ENCODE measurements around the gene ZNF565.
"Not testable (repeated sequence)": the region's sequence is repeated elsewhere in the genome, so short reads cannot be mapped to it uniquely, and the experiment has no call there.

Gene ZNF565

DNA sequence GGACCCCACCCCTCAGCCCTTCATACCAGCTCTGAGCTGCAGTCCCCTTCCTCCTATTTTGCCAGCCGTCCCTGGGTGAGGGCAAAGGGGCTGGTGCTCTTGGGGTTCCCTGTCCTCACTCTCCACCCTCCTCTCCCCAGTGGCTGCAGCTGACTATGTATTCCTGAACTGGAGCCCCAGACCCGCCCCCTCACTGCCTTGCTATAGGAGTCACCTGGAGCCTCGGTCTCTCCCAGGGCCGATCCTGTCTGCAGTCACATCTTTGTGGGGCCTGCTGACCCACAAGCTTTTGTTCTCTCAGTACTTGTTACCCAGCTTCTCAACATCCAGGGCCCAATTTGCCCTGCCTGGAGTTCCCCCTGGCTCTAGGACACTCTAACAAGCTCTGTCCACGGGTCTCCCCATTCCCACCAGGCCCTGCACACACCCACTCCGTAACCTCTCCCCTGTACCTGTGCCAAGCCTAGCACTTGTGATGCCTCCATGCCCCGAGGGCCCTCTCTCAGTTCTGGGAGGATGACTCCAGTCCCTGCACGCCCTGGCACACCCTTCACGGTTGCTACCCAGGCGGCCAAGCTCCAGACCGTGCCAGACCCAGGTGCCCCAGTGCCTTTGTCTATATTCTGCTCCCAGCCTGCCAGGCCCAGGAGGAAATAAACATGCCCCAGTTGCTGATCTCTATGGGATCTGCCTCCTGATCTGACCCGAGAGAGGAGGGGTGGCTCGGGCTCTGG lies 64.6 kb downstream of the ZNF565 start:
- H3K27ac Mint-ChIP-seq: no peak overlapping the region
- H3K36me3 Mint-ChIP-seq (ENCODE audit: low read depth): peaks cover 72% of the 10 kb centered on the region
- no peak for DNase-seq

DNA sequence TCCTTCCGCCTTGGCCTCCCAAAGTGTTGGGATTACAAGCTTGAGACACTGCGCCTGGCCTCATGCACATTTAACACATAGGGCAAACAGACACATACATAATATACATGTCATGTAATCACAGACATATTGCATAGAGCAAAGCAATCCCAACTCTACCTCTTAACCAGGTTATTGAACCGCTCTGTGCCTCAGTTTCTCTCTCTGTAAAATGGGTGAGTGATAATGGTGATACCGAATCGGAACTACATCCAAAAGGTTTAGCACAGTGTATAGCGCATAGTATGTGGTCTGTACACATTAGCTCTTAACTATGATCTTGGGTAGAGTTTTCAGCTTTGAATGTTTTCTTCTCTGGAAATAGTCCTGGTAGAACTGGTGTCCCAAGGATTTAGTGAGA lies 69.8 kb downstream of the ZNF565 start:
- Mint-ChIP-seq H3K27me3 (no peaks in the 10 kb centered on the region), H3K27ac (no peak overlapping the region), H3K36me3 (ENCODE audit: low read depth) (peaks cover 83% of the 10 kb centered on the region), H3K4me1 (ENCODE audit: low read depth) (peaks cover 15% of the 10 kb centered on the region), H3K9me3 (no peaks in the 10 kb centered on the region), H3K4me3 (no peak overlapping the region)
- no peak for DNase-seq

More for the DNA sequence above, 64.6 kb downstream of the ZNF565 start:
- Mint-ChIP-seq H3K4me3 (no peak overlapping the region), H3K4me1 (ENCODE audit: low read depth) (peaks cover 3% of the 10 kb centered on the region), H3K27me3 (no peaks in the 10 kb centered on the region), H3K9me3 (no peaks in the 10 kb centered on the region)

DNA sequence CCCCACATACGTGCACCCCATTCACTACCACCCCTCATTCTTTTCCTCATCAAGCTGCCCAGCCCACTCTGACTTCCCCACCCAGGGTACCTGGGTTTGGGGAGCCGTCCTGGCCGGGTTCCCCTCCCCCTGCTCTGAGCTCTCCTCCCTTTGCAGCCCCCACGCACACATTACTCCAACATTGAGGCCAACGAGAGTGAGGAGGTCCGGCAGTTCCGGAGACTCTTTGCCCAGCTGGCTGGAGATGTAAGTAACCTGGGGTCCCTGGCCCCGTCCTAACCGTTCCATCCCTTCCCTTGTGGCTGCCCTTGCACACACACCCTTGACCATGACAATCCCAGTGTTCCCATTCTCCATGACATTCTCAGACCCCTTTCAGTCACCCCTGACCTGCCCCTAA lies 72.0 kb downstream of the ZNF565 start:
- Mint-ChIP-seq H3K27me3 (no peaks in the 10 kb centered on the region), H3K36me3 (ENCODE audit: low read depth) (peaks cover 64% of the 10 kb centered on the region), H3K4me1 (ENCODE audit: low read depth) (peaks cover 15% of the 10 kb centered on the region), H3K4me3 (no peak overlapping the region), H3K27ac (no peak overlapping the region), H3K9me3 (no peaks in the 10 kb centered on the region)
- DNase-seq: no peak

DNA sequence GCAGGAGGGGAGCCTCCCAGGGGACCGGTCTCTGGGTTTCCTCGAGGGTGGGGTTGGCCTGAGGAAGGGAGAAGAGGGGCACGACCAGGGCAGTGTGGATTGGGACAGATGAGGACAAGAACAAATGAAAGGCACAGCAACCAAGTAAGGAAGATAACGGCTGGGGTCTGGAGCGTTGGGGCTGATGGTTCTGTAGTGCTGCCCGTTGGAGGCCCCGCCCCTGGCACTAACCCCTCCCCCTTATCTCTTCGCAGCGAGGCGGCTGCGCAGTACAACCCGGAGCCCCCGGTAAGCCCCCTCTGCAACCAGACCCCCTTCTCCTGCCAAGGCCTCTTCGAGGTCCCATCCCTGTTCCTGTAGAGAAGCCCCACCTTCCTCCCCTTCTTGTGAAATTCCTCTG lies 72.4 kb downstream of the ZNF565 start:
- DNase-seq: no peak
- peaks cover 16% of the 10 kb centered on the region for H3K4me1 Mint-ChIP-seq (ENCODE audit: low read depth)
- no peaks in the 10 kb centered on the region for H3K27me3 Mint-ChIP-seq
- peak overlapping the region; percentile 90 for H3K27ac Mint-ChIP-seq
- peak overlapping the region; percentile 92 for H3K4me3 Mint-ChIP-seq
- H3K36me3 Mint-ChIP-seq (ENCODE audit: low read depth): peaks cover 59% of the 10 kb centered on the region
- H3K9me3 Mint-ChIP-seq: no peaks in the 10 kb centered on the region

DNA sequence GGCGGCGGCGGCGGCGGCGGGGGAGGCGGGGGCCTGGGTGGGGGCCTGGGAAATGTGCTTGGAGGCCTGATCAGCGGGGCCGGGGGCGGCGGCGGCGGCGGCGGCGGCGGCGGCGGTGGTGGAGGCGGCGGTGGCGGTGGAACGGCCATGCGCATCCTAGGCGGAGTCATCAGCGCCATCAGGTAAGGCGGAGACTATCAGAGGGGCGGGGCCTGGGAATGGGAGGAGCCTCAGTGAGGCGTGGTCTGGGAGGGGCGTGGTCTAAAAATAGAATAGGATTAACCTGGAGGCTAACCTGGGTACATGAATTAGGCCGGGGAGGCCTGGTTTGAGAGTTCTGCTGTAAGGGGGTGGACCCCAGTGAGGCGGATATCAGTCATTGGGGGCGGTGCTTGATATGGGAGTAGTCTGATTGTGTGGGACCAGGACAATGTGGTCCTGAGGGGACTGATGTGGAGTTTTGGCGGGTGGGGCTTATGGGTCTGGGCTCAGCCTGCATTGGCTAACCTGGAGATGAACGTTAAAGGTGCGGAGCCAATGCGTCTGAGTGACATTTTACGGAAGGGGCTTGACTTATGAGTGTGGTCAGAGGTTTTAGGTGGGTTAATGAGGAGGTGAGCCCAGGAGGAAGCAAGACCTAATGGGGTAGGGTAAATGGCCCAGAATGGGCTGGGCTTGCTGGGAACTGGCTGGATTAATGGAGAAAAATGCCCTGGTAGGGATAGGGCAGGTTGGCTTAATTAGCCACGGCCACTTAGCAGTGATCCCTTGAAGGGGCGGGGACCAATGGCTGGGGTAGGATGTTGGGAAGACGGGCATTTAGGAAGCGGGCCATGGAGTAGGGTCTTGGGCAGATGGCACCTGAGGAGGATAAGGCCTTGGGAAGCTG lies 73.2 kb downstream of the ZNF565 start:
- Mint-ChIP-seq H3K27ac (peak overlapping the region; percentile 90), H3K9me3 (no peaks in the 10 kb centered on the region), H3K36me3 (ENCODE audit: low read depth) (peaks cover 51% of the 10 kb centered on the region), H3K4me3 (peak overlapping the region; percentile 92), H3K27me3 (no peaks in the 10 kb centered on the region), H3K4me1 (ENCODE audit: low read depth) (peaks cover 22% of the 10 kb centered on the region)
- DNase-seq: peak; percentile 98

DNA sequence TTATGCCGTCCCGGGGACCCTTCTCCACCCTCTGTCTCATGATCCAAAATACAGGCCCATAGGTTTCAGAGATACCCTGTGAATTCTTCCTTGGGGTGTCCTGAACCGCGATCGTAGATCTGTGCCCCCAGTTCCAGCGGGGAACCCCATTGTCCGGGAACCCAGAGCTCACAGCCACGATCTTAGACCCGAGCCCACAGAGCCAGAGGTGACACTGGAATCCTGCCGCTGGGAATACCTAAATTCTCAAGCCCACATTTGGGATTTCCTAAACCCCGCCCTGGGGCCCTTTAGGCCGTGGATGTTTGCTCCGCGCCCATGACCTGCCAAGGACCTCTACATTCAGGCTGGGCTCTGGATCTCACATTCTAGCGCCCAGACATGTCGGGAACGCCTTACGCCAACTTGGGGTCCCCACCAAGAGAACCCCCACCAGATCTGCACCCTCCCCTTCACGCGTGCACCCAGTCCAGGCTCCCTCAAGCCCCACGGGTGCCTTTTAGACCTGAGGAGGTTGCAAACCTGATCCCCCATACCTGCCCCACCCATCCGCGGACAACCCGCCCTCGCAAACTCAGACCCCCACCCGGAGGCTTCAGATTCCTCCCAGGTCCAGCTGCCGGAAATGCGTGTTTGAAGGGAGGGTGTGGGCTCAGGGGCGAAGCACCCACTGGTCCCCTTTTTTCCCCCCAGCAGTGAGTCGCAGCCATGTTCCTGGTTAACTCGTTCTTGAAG lies 74.0 kb downstream of the ZNF565 start:
- DNase-seq: no peak
- Mint-ChIP-seq H3K4me3 (peak overlapping the region; percentile 92), H3K36me3 (ENCODE audit: low read depth) (peaks cover 43% of the 10 kb centered on the region), H3K9me3 (no peaks in the 10 kb centered on the region), H3K4me1 (ENCODE audit: low read depth) (peaks cover 22% of the 10 kb centered on the region), H3K27ac (peak overlapping the region; percentile 90), H3K27me3 (no peaks in the 10 kb centered on the region)

DNA sequence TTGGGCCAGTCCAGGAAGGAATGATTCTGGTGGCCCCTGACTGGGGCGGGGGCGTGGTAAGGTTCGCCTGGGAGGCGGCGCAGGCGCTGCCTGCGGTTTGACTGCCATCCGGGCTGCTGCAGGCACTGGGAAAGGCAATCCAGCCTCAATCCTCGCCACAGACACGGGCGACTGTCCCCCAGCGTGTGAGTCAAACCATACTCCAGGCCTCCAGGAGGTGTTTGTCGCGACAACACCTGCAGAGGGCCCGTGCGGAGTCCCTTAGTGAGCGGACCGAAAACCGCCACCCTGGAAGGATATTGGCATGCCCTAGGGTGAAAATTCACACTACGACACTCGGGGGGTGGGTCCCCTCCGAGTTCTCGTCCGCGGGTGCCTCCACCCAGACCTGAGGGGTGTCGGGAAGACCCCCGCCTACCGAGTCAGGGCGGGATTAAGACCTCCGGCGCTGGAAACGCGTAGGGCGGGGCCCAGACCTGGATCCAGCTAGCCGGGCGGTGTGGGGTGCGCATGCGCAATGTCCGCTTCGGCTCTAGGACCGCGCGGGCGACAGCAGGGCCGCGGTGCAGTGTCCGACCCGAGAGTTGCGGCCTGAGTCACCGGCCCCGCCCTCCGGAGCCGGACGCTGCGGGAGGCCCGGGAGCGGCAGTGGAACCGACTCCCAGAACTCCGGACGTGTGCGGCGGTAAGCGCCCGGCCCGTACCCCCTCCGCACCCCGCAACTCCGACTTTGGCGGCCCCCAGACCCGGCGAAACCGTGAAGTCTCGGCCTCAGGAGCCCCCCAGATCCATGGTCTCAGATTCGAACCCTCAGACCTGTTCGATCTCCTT lies 74.8 kb downstream of the ZNF565 start, which contains the start of gene CAPNS1:
Gene CAPNS1 (plus strand): TSS at position 594 of the 831 bp plus-strand sequence. CDS start 946 bp downstream, outside the sequence.
- Mint-ChIP-seq H3K27me3 (no peaks in the 10 kb centered on the region), H3K36me3 (ENCODE audit: low read depth) (peaks cover 36% of the 10 kb centered on the region), H3K4me1 (ENCODE audit: low read depth) (peaks cover 22% of the 10 kb centered on the region), H3K27ac (peak within 1 kb of the TSS; percentile 90), H3K9me3 (no peaks in the 10 kb centered on the region), H3K4me3 (peak within 1 kb of the TSS; percentile 92)
- peak; percentile 94 for DNase-seq

DNA sequence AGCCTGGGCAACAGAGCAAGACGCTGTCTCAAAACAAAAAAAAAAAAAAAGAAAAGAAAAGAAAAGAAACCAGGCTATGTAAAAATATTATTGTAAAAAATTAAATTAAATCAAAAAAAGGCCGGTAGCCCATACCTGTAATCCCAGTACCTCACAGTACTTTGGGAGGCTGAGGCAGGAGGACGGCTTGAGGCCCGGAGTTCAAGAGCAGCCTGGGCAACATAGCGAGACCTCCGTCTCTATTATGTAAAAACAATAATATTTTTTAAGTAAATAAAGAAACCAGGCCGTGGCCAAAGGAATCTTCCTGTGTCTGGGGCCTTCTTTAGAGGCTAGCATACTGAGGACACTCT lies 75.4 kb downstream of the ZNF565 start:
- no peaks in the 10 kb centered on the region for H3K27me3 Mint-ChIP-seq
- H3K4me1 Mint-ChIP-seq (ENCODE audit: low read depth): peaks cover 22% of the 10 kb centered on the region
- peaks cover 32% of the 10 kb centered on the region for H3K36me3 Mint-ChIP-seq (ENCODE audit: low read depth)
- no peak for DNase-seq
- peak overlapping the region; percentile 92 for H3K4me3 Mint-ChIP-seq
- H3K9me3 Mint-ChIP-seq: no peaks in the 10 kb centered on the region
- H3K27ac Mint-ChIP-seq: peak overlapping the region; percentile 90

DNA sequence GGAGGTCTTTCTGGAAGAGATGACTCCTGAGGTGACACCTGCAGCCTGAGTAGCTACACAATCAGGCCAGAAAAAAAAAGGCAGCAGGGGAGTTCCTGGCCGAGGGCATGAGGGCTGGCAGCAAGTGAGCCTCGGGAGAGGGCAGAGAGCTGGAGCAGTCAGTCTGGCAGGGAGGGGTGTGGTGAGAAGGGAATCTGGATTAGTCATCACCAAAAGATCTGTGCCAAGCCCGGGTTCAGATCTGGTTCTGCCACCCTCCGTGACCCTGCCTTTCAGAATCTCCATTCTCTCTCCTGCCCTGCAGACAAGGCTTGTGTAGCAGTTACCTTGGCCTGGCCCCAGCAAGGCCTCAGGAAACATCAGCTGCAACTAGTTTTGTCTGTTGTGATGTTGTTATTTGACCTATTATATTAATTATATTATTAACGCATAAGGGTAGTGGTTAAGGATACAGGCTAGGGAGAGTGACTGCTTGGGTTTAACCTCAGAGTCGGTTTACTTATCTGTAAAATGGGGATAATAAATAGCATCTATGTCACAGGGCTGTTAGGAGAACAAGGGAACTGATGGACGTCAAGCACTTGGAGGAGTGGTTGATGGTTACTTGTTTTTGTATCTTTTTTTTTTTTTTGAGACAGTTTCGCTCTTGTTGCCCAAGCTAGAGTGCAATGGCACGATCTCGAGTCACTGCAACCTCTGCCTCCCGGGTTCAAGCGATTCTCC lies 77.3 kb downstream of the ZNF565 start:
- Mint-ChIP-seq H3K9me3 (no peaks in the 10 kb centered on the region), H3K4me3 (no peak overlapping the region), H3K27ac (no peak overlapping the region), H3K4me1 (ENCODE audit: low read depth) (peaks cover 30% of the 10 kb centered on the region), H3K36me3 (ENCODE audit: low read depth) (peaks cover 21% of the 10 kb centered on the region), H3K27me3 (no peaks in the 10 kb centered on the region)
- DNase-seq: no peak

DNA sequence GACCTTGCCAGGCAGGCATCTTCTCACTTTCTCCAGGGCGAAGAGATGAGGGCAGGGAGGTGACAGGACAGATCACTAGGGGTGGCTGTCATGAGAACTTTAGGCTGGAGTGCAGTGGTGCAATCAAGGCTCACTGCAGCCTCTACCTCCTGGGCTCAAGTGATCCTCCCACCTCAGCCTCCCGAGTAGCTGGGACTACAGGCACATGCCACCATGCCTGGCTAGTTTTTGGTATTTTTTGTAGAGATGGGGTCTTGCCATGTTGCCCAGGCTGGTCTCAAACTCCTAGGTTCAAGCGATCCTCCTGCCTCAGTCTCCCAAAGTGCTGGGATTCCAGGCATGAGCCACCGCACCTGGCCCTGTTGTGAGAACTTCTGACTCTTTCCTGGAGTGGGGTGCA lies 79.6 kb downstream of the ZNF565 start:
- not testable (repeated sequence) for H3K27ac Mint-ChIP-seq; H3K36me3 Mint-ChIP-seq (ENCODE audit: low read depth); H3K27me3 Mint-ChIP-seq; H3K9me3 Mint-ChIP-seq; DNase-seq; H3K4me3 Mint-ChIP-seq
- peaks cover 26% of the 10 kb centered on the region for H3K4me1 Mint-ChIP-seq (ENCODE audit: low read depth)
